Omental fat pad (tissue), 4 donors: Measurements from ENCODE around the gene CBFA2T2. TPM values are rescaled to one million over a fixed set of nuclear protein-coding genes. Genes with fewer than 3 reads are reported as not detected.
"Not testable (repeated sequence)": the region's sequence is repeated elsewhere in the genome, so short reads cannot be mapped to it uniquely, and the experiment has no call there.

Source experiments
- ATAC-seq: fragments of 150-250 bp; one replicate; pipeline ENCODE4 v1.9.1; 2016; ENCODE audit warnings: mild to moderate bottlenecking, moderate library complexity; ENCODE audit not compliant: low FRiP score
- DNase-seq: peaks from one replicate; pipeline ENCODE4 v3.0.0-alpha.2; 2019; ENCODE audit warnings: low spot score
- CTCF ChIP-seq, 3 donors: fragments of 450-650 bp; IDR thresholded peaks; one replicate each; pipeline ENCODE4 v1.5.1; 2016 to 2017; ENCODE audit warnings: antibody characterized with exemption in 3 of 3, mild to moderate bottlenecking in 3 of 3, moderate library complexity in 2 of 3
- total RNA-seq, 4 donors: library from RNA; depleted of rRNA; stranded (reverse); fragments of >200 nt; gene quantifications; one replicate each; pipeline ENCODE4 v1.1.0, GENCODE V29; 2016

CBFA2T2 gene
- total RNA-seq, 4 donors from 2014 or later, result 5.8 to 11.8 (median 10.0) TPM

DNA sequence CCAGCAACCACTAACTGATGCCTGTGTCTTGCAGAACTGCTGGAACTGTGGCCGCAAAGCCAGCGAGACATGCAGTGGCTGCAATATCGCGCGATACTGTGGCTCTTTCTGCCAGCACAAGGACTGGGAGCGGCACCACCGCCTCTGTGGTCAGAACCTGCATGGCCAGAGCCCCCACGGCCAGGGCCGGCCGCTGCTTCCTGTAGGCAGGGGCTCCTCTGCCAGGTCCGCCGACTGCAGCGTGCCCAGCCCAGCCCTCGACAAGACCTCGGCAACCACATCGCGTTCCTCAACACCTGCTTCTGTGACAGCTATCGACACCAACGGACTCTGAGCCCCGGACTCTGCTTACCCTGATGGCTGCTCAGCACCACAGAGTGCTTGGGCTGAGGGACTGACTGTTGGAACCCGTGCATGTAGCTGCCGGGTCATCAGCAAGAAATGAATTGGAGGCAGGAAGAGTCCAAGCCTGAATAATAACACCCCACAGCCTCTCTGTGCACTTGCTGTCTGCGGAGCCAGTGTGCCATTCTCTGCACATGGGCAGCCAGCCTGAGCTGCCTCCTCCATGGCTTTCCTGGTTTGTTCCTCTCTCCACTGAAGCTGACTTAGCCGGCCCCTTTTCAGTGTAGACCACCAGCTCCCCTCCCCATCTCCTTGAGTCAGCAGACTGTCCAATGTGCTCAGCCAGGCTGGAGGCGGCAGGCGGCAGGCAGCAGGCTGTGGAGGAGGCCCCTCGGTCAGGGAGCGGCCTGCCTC, 154.6 kb downstream of the CBFA2T2 start:
- ATAC-seq (no peak), DNase-seq (no peak)
- no peak for TF ChIP-seq CTCF (IDR thresholded peaks at IDR 0.05)

DNA sequence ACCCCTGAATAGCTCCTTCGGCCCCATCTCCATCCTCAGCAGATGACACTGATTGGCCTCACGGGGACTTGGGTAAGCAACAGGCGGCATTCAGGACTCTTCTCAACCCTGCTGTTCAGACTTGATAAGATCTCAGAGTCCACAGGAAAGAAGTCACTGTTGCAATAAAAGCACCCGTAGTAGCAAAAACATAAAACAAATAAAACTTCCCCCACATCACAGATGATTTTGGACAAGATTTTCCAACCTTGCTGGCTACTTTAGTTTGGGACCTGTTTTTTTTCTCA, 155.1 kb downstream of the CBFA2T2 start:
- TF ChIP-seq CTCF (IDR thresholded peaks at IDR 0.05), result no peak
- ATAC-seq, result no peak

DNA sequence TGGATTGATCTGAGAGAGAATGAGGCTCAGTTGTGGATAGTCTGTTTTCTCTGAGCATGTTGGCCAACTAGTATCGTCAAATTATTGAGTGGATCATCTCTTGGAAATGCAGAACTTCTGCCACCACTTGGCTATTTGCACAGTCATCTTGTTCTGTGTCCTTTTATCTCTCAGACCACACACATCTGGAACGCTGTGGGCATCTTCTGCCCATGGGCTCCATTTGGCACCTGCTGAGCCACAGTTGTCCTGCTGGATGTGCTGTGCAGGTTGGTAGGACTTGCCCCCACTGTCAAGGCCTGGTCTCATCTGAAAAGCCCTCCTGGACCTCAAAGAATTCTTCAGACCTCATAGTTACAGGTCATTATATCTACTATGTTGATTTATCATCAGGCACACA, 155.5 kb downstream of the CBFA2T2 start:
- no peak for TF ChIP-seq CTCF (IDR thresholded peaks at IDR 0.05)
- ATAC-seq (no peak), DNase-seq (no peak)

More for the DNA sequence above, 155.1 kb downstream of the CBFA2T2 start:
- DNase-seq, result no peak

DNA sequence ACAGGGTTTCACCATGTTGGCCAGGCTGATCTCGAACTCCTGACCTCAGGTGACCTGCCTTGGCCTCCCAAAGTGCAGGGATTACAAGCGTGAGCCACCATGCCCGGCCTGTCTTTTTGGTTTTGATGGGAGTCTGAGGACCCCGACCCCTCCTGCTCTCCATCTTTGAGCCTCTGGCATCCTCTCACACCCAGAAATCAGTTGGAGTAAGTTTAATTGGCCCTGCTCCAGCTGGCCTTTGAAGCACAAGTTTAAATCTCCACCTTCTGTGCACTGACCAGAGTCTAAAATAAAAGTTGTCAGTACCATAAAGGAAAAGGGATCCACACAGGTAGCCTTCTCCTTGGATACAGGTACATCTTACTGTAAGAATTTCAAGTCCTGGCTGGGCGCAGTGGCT, 156.3 kb downstream of the CBFA2T2 start:
- ATAC-seq (no peak), DNase-seq (no peak)
- TF ChIP-seq CTCF (IDR thresholded peaks at IDR 0.05), result no peak

DNA sequence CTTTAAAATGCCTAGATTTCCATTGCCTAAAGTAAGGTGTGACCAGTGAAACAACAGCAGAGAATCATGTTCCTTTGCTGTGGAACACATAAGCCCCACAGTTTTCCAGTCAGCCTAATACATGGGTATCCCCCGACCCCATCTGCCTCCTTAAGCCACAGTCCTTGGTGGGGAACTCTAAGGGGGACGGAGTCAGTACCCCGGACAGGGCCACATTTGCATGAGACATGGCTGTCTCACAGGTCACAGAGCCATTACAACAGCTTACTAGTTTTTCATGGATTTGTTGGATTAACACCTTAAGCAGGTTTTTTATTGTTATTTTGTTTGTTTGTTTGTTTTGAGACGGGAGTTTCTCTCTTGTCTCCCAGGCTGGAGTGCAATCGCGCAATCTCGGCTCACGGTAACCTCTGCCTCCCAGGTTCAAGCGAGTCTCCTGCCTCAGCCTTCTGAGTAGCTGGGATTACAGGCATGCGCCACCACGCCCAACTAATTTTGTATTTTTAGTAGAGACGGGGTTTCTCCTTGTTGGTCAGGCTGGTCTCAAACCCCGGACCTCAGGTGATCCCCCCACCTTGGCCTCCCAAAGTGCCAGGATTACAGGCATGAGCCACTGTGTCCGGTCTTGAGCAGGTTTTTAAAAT, 157.2 kb downstream of the CBFA2T2 start:
- not testable (repeated sequence) for ATAC-seq, DNase-seq

DNA sequence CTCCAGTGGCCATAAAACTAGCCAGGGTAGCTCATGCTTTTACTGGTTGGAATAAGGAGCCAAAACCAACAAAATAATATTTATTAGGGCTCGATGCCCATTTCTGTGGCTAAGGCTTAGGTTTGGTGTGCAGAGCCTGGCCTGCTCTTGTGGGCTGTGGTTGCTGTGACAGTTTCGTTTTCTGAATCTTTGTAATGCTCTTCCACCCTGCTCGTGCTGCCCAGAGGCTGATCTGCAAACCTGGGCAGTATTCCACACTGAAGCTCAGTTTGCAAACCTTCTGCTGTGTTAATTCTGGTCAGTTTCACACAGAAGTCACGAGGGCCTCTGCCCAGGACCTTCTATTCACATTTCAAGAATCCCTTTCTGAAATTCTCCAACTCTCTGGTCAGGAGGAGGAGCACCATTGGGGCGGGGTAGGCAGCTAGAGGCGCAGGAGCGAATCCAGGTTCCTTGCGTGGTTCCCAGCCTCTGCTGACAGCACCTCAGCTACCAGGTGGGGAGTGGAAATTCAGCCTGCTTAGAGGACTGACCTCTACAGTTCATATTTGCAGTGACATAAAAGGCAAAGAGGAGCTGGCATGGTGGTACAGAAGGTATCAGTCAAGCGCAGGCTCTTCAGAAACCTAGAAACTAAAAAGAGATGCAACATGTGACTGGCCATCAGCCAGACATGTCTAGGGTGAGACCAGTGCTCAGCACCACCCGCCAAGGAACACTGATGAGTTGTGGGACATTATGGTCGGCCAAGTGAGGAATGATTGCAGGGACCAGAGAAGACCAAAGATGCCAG, 157.9 kb downstream of the CBFA2T2 start:
- TF ChIP-seq CTCF (IDR thresholded peaks at IDR 0.05), result no peak
- no peak for ATAC-seq
- DNase-seq, result no peak

GRCh38 chr20:33648396-33649004, 158.6 kb downstream of the CBFA2T2 start:
- no peak for TF ChIP-seq CTCF (IDR thresholded peaks at IDR 0.05)
- DNase-seq (no peak), ATAC-seq (no peak)
